Uterus (tissue), 4 donors: ENCODE results near the gene UBAP1L. TPM values are rescaled to one million over a fixed set of nuclear protein-coding genes. Genes with fewer than 3 reads are reported as not detected.

Source experiments
- DNase-seq, 2 donors: peaks; one replicate each; pipeline ENCODE4 v3.0.0-alpha.2; 2019 to 2020
- H3K27ac ChIP-seq, 2 donors: fragments of 200-600 bp; sonication (generic); 1 replicate in 1 of 2; 2 replicates in 1 of 2; pipeline ENCODE4 v1.5.1; 2016 to 2018
- H3K27me3 ChIP-seq, 2 donors: fragments of 200-600 bp; sonication (generic); one replicate each; pipeline ENCODE4 v1.5.1; 2018 to 2019; ENCODE audit warnings: control low read depth in 1 of 2
- H3K36me3 ChIP-seq, 2 donors: fragments of 200-600 bp; sonication (generic); one replicate each; pipeline ENCODE4 v1.5.1; 2019; ENCODE audit warnings: control low read depth in 1 of 2
- H3K4me1 ChIP-seq, 2 donors: fragments of 200-600 bp; sonication (generic); one replicate each; pipeline ENCODE4 v1.5.1; 2018 to 2019; ENCODE audit warnings: control low read depth in 1 of 2
- H3K4me3 ChIP-seq, 2 donors: fragments of 200-600 bp; sonication (generic); 1 replicate in 1 of 2; 2 replicates in 1 of 2; pipeline ENCODE4 v1.5.1; 2018 to 2019; ENCODE audit warnings: mild to moderate bottlenecking in 1 of 2
- H3K9me3 ChIP-seq, 2 donors: fragments of 200-600 bp; sonication (generic); one replicate each; pipeline ENCODE4 v1.5.1; 2019; ENCODE audit warnings: control low read depth in 1 of 2
- CTCF ChIP-seq, 4 experiments: fragments of 200-600 bp in 2 of 4; fragments of 450-650 bp in 2 of 4; sonication (generic) in 2 of 4; IDR thresholded peaks; one replicate each; pipeline ENCODE4 v1.5.1; 2016 to 2019; ENCODE audit warnings: antibody characterized with exemption in 4 of 4, mild to moderate bottlenecking in 2 of 4, moderate library complexity in 1 of 4
- POLR2A ChIP-seq, 2 donors: fragments of 450-650 bp; IDR thresholded peaks; one replicate each; pipeline ENCODE4 v1.6.1; 2016; ENCODE audit warnings: antibody characterized with exemption in 2 of 2, mild to moderate bottlenecking in 1 of 2, moderate library complexity in 1 of 2
- intact Hi-C: fragments of 100-400 bp; cut with DNase I; formaldehyde crosslinking; loops from one replicate; pipeline ENCODE4 v1.15.1; 2023; ENCODE audit warnings: low total_unique reads
- total RNA-seq, 4 donors: library from RNA; depleted of rRNA in 3 of 4; stranded (reverse); fragments of >200 nt in 3 of 4; gene quantifications; one replicate each; pipeline versions ENCODE4 v1.1.0 to v1.2.4, GENCODE V29; 2014 to 2023
- donor health status: DM: yes; HTN: yes; CAD: no.

UBAP1L gene
- total RNA-seq, 4 donors from 2014 or later = 0.77 to 16.0 (median 3.8) TPM

- H3K4me1 ChIP-seq = peaks cover 7 to 38% of the 10 kb centered on the region in 2 donors
- H3K36me3 ChIP-seq = no peaks in the 10 kb centered on the region
- H3K27ac ChIP-seq = peak overlapping the region; percentile 80 to 98
- DNase-seq = peak; percentile 56 to 68
- intact Hi-C loops = no loop called here
- no peaks in the 10 kb centered on the region for H3K27me3 ChIP-seq
- no peaks in the 10 kb centered on the region for H3K9me3 ChIP-seq
- no peak overlapping the region for H3K4me3 ChIP-seq
- no peak for TF ChIP-seq POLR2A (IDR thresholded peaks at IDR 0.05)
Observed at GRCh38 chr15:65072027-65072426, 43.0 kb downstream of the UBAP1L start.

DNA sequence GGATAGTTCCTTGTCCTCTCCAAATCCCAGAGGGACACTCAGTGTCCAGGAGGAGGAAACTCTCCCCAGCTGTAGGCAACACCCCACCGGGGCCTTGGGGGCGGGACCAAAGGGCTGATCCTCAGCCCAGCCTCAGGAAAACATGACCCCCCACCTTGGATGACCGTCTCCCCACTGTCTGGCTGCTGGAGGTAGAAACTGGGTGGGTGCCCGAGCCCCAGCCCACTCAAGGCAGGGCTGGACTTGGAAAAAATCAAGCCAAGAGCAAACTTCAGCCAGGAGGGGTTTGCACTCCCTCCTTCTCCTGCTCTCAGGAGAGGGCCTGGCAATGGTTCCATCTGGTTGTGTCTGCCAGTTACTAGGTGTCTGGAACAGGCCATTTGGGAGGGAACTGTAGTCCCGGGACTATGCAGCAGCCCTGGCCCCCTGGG lies 43.6 kb downstream of the UBAP1L start:
- H3K4me3 ChIP-seq = no peak overlapping the region
- intact Hi-C loops = no loop called here
- H3K4me1 ChIP-seq = peaks cover 7 to 32% of the 10 kb centered on the region in 2 donors
- no peaks in the 10 kb centered on the region for H3K36me3 ChIP-seq
- no peaks in the 10 kb centered on the region for H3K9me3 ChIP-seq
- peak; percentile 86 to 89 for DNase-seq
- TF ChIP-seq CTCF (IDR thresholded peaks at IDR 0.05) (no peak), POLR2A (IDR thresholded peaks at IDR 0.05) (no peak)
- H3K27me3 ChIP-seq = no peaks in the 10 kb centered on the region
- peak overlapping the region; percentile 80 to 98 for H3K27ac ChIP-seq

- Histone ChIP-seq H3K27me3 (no peaks in the 10 kb centered on the region), H3K4me1 (peaks cover 16 to 31% of the 10 kb centered on the region in 2 donors), H3K4me3 (no peak overlapping the region), H3K36me3 (no peaks in the 10 kb centered on the region), H3K27ac (peak overlapping the region; percentile 80 to 98), H3K9me3 (no peaks in the 10 kb centered on the region)
- TF ChIP-seq CTCF (IDR thresholded peaks at IDR 0.05) (no peak), POLR2A (IDR thresholded peaks at IDR 0.05) (no peak)
- intact Hi-C loops = no loop called here
- no peak for DNase-seq
Observed at GRCh38 chr15:65069779-65070546, 45.0 kb downstream of the UBAP1L start.

- Histone ChIP-seq H3K9me3 (no peaks in the 10 kb centered on the region), H3K27ac (peak overlapping the region; percentile 80 to 98), H3K27me3 (no peaks in the 10 kb centered on the region), H3K36me3 (no peaks in the 10 kb centered on the region), H3K4me1 (peaks cover 16 to 31% of the 10 kb centered on the region in 2 donors), H3K4me3 (no peak overlapping the region)
- intact Hi-C loops = no loop called here
- TF ChIP-seq CTCF (IDR thresholded peaks at IDR 0.05) (no peak), POLR2A (IDR thresholded peaks at IDR 0.05) (no peak)
- peak; percentile 83 to 86 for DNase-seq
Observed at GRCh38 chr15:65069179-65069578, 45.8 kb downstream of the UBAP1L start.

- no peaks in the 10 kb centered on the region for H3K36me3 ChIP-seq
- H3K4me3 ChIP-seq = peak overlapping the region; percentile 43 to 58
- H3K9me3 ChIP-seq = no peaks in the 10 kb centered on the region
- DNase-seq = no peak
- H3K27me3 ChIP-seq = no peaks in the 10 kb centered on the region
- peaks cover 16 to 31% of the 10 kb centered on the region in 2 donors for H3K4me1 ChIP-seq
- H3K27ac ChIP-seq = peak overlapping the region; percentile 80 to 98
- intact Hi-C loops = no loop called here
- TF ChIP-seq CTCF (IDR thresholded peaks at IDR 0.05) = no peak
- TF ChIP-seq POLR2A (IDR thresholded peaks at IDR 0.05) = no peak
Observed at GRCh38 chr15:65068403-65068788, 46.6 kb downstream of the UBAP1L start.
